ENCODE data around the gene LMO7.

Gene LMO7

GRCh38 chr13:75818179-75818967 lies 182.2 kb downstream of the LMO7 start:
- no peak for TF ChIP-seq FOXP2 (optimal IDR thresholded peaks at IDR 0.05; ENCODE audit: control extremely low read depth, extremely low read length, insufficient read depth)
- no peak for TF ChIP-seq POLR2AphosphoS5 (IDR thresholded peaks at IDR 0.05; ENCODE audit: borderline replicate concordance, low read depth, low read length)
- no peak for TF ChIP-seq EZH2 (IDR thresholded peaks at IDR 0.05)
- Histone ChIP-seq H3K9me3 (ENCODE audit: low read depth, low read length) (no peaks in the 10 kb centered on the region), H3K4me3 (no peak overlapping the region), H3K9ac (ENCODE audit: insufficient read length) (no peak overlapping the region), H3K27ac (no peak overlapping the region), H3K36me3 (ENCODE audit: insufficient read depth, low read length) (peaks cover 13% of the 10 kb centered on the region)
- peak; percentile 28 for DNase-seq (ENCODE audit: low read depth, low spot score)

GRCh38 chr13:75818968-75819225 lies 182.8 kb downstream of the LMO7 start:
- TF ChIP-seq FOXP2 (optimal IDR thresholded peaks at IDR 0.05; ENCODE audit: control extremely low read depth, extremely low read length, insufficient read depth): no peak
- TF ChIP-seq POLR2AphosphoS5 (IDR thresholded peaks at IDR 0.05; ENCODE audit: borderline replicate concordance, low read depth, low read length): no peak
- no peak for TF ChIP-seq EZH2 (IDR thresholded peaks at IDR 0.05)
- DNase-seq (ENCODE audit: low read depth, low spot score): no peak
- no peak overlapping the region for H3K9ac ChIP-seq (ENCODE audit: insufficient read length)
- H3K4me3 ChIP-seq: no peak overlapping the region
- peaks cover 18% of the 10 kb centered on the region for H3K36me3 ChIP-seq (ENCODE audit: insufficient read depth, low read length)
- H3K9me3 ChIP-seq (ENCODE audit: low read depth, low read length): no peaks in the 10 kb centered on the region
- no peak overlapping the region for H3K27ac ChIP-seq

GRCh38 chr13:75825161-75825560 lies 189.0 kb downstream of the LMO7 start:
- no peak overlapping the region for H3K4me3 ChIP-seq
- no peak overlapping the region for H3K9ac ChIP-seq (ENCODE audit: insufficient read length)
- no peaks in the 10 kb centered on the region for H3K9me3 ChIP-seq (ENCODE audit: low read depth, low read length)
- peaks cover 23% of the 10 kb centered on the region for H3K36me3 ChIP-seq (ENCODE audit: insufficient read depth, low read length)
- TF ChIP-seq EZH2 (IDR thresholded peaks at IDR 0.05) (no peak), POLR2AphosphoS5 (IDR thresholded peaks at IDR 0.05; ENCODE audit: borderline replicate concordance, low read depth, low read length) (no peak)
- no peak overlapping the region for H3K27ac ChIP-seq
- no peak for DNase-seq (ENCODE audit: low read depth, low spot score)

GRCh38 chr13:75825594-75825993 lies 189.5 kb downstream of the LMO7 start:
- Histone ChIP-seq H3K27ac (no peak overlapping the region), H3K9me3 (ENCODE audit: low read depth, low read length) (no peaks in the 10 kb centered on the region), H3K36me3 (ENCODE audit: insufficient read depth, low read length) (peaks cover 23% of the 10 kb centered on the region), H3K4me3 (no peak overlapping the region), H3K9ac (ENCODE audit: insufficient read length) (no peak overlapping the region)
- TF ChIP-seq POLR2AphosphoS5 (IDR thresholded peaks at IDR 0.05; ENCODE audit: borderline replicate concordance, low read depth, low read length): no peak
- TF ChIP-seq EZH2 (IDR thresholded peaks at IDR 0.05): no peak
- no peak for TF ChIP-seq FOXP2 (optimal IDR thresholded peaks at IDR 0.05; ENCODE audit: control extremely low read depth, extremely low read length, insufficient read depth)
- DNase-seq (ENCODE audit: low read depth, low spot score): no peak

- Histone ChIP-seq H3K9ac (ENCODE audit: insufficient read length) (no peak overlapping the region), H3K27ac (no peak overlapping the region), H3K36me3 (ENCODE audit: insufficient read depth, low read length) (peaks cover 25% of the 10 kb centered on the region), H3K9me3 (ENCODE audit: low read depth, low read length) (no peaks in the 10 kb centered on the region), H3K4me3 (no peak overlapping the region)
- DNase-seq (ENCODE audit: low read depth, low spot score): no peak
- TF ChIP-seq EZH2 (IDR thresholded peaks at IDR 0.05): no peak
- TF ChIP-seq POLR2AphosphoS5 (IDR thresholded peaks at IDR 0.05; ENCODE audit: borderline replicate concordance, low read depth, low read length): no peak
- TF ChIP-seq FOXP2 (optimal IDR thresholded peaks at IDR 0.05; ENCODE audit: control extremely low read depth, extremely low read length, insufficient read depth): no peak
Observed at GRCh38 chr13:75826391-75826790, 190.3 kb downstream of the LMO7 start.

- H3K27ac ChIP-seq: no peak overlapping the region
- no peak overlapping the region for H3K4me3 ChIP-seq
- no peak for DNase-seq (ENCODE audit: low read depth, low spot score)
- H3K9me3 ChIP-seq (ENCODE audit: low read depth, low read length): no peaks in the 10 kb centered on the region
- H3K9ac ChIP-seq (ENCODE audit: insufficient read length): no peak overlapping the region
- H3K36me3 ChIP-seq (ENCODE audit: insufficient read depth, low read length): peaks cover 17% of the 10 kb centered on the region
- TF ChIP-seq POLR2AphosphoS5 (IDR thresholded peaks at IDR 0.05; ENCODE audit: borderline replicate concordance, low read depth, low read length) (no peak), EZH2 (IDR thresholded peaks at IDR 0.05) (no peak), FOXP2 (optimal IDR thresholded peaks at IDR 0.05; ENCODE audit: control extremely low read depth, extremely low read length, insufficient read depth) (no peak)
Observed at GRCh38 chr13:75829830-75830229, 193.7 kb downstream of the LMO7 start.

GRCh38 chr13:75830842-75831241 lies 194.7 kb downstream of the LMO7 start:
- no peak for DNase-seq (ENCODE audit: low read depth, low spot score)
- no peak overlapping the region for H3K4me3 ChIP-seq
- H3K36me3 ChIP-seq (ENCODE audit: insufficient read depth, low read length): peaks cover 11% of the 10 kb centered on the region
- TF ChIP-seq EZH2 (IDR thresholded peaks at IDR 0.05) (no peak), POLR2AphosphoS5 (IDR thresholded peaks at IDR 0.05; ENCODE audit: borderline replicate concordance, low read depth, low read length) (no peak), FOXP2 (optimal IDR thresholded peaks at IDR 0.05; ENCODE audit: control extremely low read depth, extremely low read length, insufficient read depth) (no peak)
- H3K9ac ChIP-seq (ENCODE audit: insufficient read length): no peak overlapping the region
- no peaks in the 10 kb centered on the region for H3K9me3 ChIP-seq (ENCODE audit: low read depth, low read length)
- H3K27ac ChIP-seq: no peak overlapping the region

GRCh38 chr13:75831389-75831788 lies 195.3 kb downstream of the LMO7 start:
- H3K27ac ChIP-seq: no peak overlapping the region
- H3K36me3 ChIP-seq (ENCODE audit: insufficient read depth, low read length): peaks cover 11% of the 10 kb centered on the region
- H3K9me3 ChIP-seq (ENCODE audit: low read depth, low read length): no peaks in the 10 kb centered on the region
- no peak overlapping the region for H3K4me3 ChIP-seq
- TF ChIP-seq FOXP2 (optimal IDR thresholded peaks at IDR 0.05; ENCODE audit: control extremely low read depth, extremely low read length, insufficient read depth) (no peak), POLR2AphosphoS5 (IDR thresholded peaks at IDR 0.05; ENCODE audit: borderline replicate concordance, low read depth, low read length) (no peak)
- no peak overlapping the region for H3K9ac ChIP-seq (ENCODE audit: insufficient read length)
- DNase-seq (ENCODE audit: low read depth, low spot score): no peak

GRCh38 chr13:75832812-75833211 lies 196.7 kb downstream of the LMO7 start:
- H3K9ac ChIP-seq (ENCODE audit: insufficient read length): no peak overlapping the region
- H3K36me3 ChIP-seq (ENCODE audit: insufficient read depth, low read length): peaks cover 18% of the 10 kb centered on the region
- TF ChIP-seq POLR2AphosphoS5 (IDR thresholded peaks at IDR 0.05; ENCODE audit: borderline replicate concordance, low read depth, low read length) (no peak), EZH2 (IDR thresholded peaks at IDR 0.05) (no peak), FOXP2 (optimal IDR thresholded peaks at IDR 0.05; ENCODE audit: control extremely low read depth, extremely low read length, insufficient read depth) (no peak)
- H3K9me3 ChIP-seq (ENCODE audit: low read depth, low read length): no peaks in the 10 kb centered on the region
- no peak overlapping the region for H3K27ac ChIP-seq
- no peak for DNase-seq (ENCODE audit: low read depth, low spot score)
- no peak overlapping the region for H3K4me3 ChIP-seq

Measured in SK-N-MC (cell line).